ENCODE measurements around the gene CEP152. TPM values are rescaled to one million over a fixed set of nuclear protein-coding genes. Genes with fewer than 3 reads are reported as not detected.

The CEP152 gene
- 82.1 and 159 TPM in 2 replicates for total RNA-seq (2011; cell fraction: chromatin; rRNA removed; ENCODE audit: low replicate concordance)
- 23.8 and 41.8 TPM in 2 replicates for total RNA-seq (2011; cell fraction: nucleolus; rRNA removed)
- total RNA-seq (2011; cell fraction: nucleoplasm; rRNA removed), result 54.3 and 76.0 TPM in 2 replicates
- total RNA-seq (2014; rRNA removed), result 23.6 and 24.0 TPM in 2 replicates
- 43.0 and 52.6 TPM in 2 replicates for total RNA-seq (2014; rRNA removed; fragmentation: Illumina TruSeq; extraction: Trizol)
- 36.2 and 41.1 TPM in 2 replicates for total RNA-seq (2015; rRNA removed; fragmentation: Illumina TruSeq; extraction: Trizol)
- total RNA-seq (2021), result 21.8 and 26.0 TPM in 2 replicates
- 8.1 and 9.9 TPM in 2 replicates for polyA plus RNA-seq (2011; rRNA removed)
- polyA plus RNA-seq (2011; cell fraction: cytosol; rRNA removed), result 3.7 and 5.0 TPM in 2 replicates
- polyA plus RNA-seq (2011; cell fraction: nucleus; rRNA removed), result 31.5 and 33.2 TPM in 2 replicates
- 12.8 and 18.9 TPM in 2 replicates for polyA plus RNA-seq (2012)
- 20.6 and 25.7 TPM in 2 replicates for polyA plus RNA-seq (2014; fragmentation: Illumina TruSeq; extraction: Trizol)
- 10 to 100 TPM; 12.0 to 14.2 TPM for polyA plus RNA-seq (2014; fragmentation: Nextera tagmentation; extraction: Ambion mirVana)
- 19.3 and 39.3 TPM in 2 replicates for polyA plus RNA-seq (2014; rRNA removed)
- polyA minus RNA-seq (2011; rRNA and poly(A)+ RNA removed), result 52.2 and 59.6 TPM in 2 replicates
- 9.7 and 18.1 TPM in 2 replicates for polyA minus RNA-seq (2011; cell fraction: cytosol; rRNA and poly(A)+ RNA removed)
- 58.7 and 94.1 TPM in 2 replicates for polyA minus RNA-seq (2011; cell fraction: nucleus; rRNA and poly(A)+ RNA removed)
- percentile 87 among the genes with signal in this experiment for Bru-seq, nascent RNA
- percentile 90 among the genes with signal in this experiment for BruChase-seq, experiment 1, labeled RNA remaining after a 2-hour chase
- percentile 91 among the genes with signal in this experiment for BruChase-seq, experiment 2, labeled RNA remaining after a 6-hour chase
- long read RNA-seq, experiment 1, full-length matches to known transcripts, result 9 of 57 reads
- long read RNA-seq, experiment 1, partial matches to known transcripts, result 21 of 57 reads
- long read RNA-seq, experiment 1, other reads (novel, unspliced or antisense), result 27 of 57 reads
- long read RNA-seq, experiment 2, partial matches to known transcripts, result 3 of 8 reads
- long read RNA-seq, experiment 2, other reads (novel, unspliced or antisense), result 5 of 8 reads
- long read RNA-seq, experiment 3, partial matches to known transcripts, result 15 of 23 reads
- long read RNA-seq, experiment 3, other reads (novel, unspliced or antisense), result 6 of 23 reads

- no peaks in the 10 kb centered on the region for H3K9me3 ChIP-seq (replicated peaks; ENCODE audit: control insufficient read depth, insufficient read depth, low read depth, low read length)
- in situ Hi-C loops (cut with MboI) (loop anchor here (25.0 kb wide), 1 partner anchor 448 kb away; no protein-coding TSS in a partner anchor), intact Hi-C loops (cut with micrococcal nuclease) (loop anchor here (5.0 kb wide), 1 partner anchor 47 kb away; no protein-coding TSS in a partner anchor)
- H3K4me1 ChIP-seq (replicated peaks in 1 of 2; ENCODE audit: control insufficient read depth in 2 of 2, insufficient read depth in 2 of 2, low read length in 2 of 2), result peaks cover 5 to 8% of the 10 kb centered on the region in 2 experiments; a peak in 3 of 5 replicates
- CTCF ChIA-PET (ENCODE audit: low intra/inter-chr PET ratio), result interaction anchor here (1.1 kb wide), 1 partner anchor 453 kb away, joined by 3 read pairs; no protein-coding TSS in a partner anchor
- peak within 1 kb of the TSS; percentile 80 for H3K4me3 ChIP-seq
- FAIRE-seq (peak; percentile 100), ATAC-seq (peak; percentile 97), DNase-seq (ENCODE audit: extremely low read depth in 1 of 4, low spot score in 3 of 4) (peak; percentile 97 to 100 (median 98))
- no peaks in the 10 kb centered on the region for H4K20me1 ChIP-seq (replicated peaks; ENCODE audit: control insufficient read depth, insufficient read depth, low read length)
- H3K9me1 ChIP-seq (ENCODE audit: control insufficient read depth, insufficient read depth, low read length), result no peaks in the 10 kb centered on the region
- H3K79me2 ChIP-seq (ENCODE audit: control insufficient read depth, insufficient read depth, low read length), result peaks cover 51% of the 10 kb centered on the region
- POLR2A ChIA-PET, result interaction anchor here (0.6 to 1.5 kb wide), 8 partner anchors 8 to 1194 kb away, joined by 3 to 7 read pairs (median 3); no protein-coding TSS in a partner anchor
- peak within 1 kb of the TSS; percentile 96 to 98 for H3K9ac ChIP-seq (ENCODE audit: insufficient read depth in 1 of 2, low read depth in 2 of 2, low read length in 2 of 2)
- H3K27me3 ChIP-seq (ENCODE audit: control insufficient read depth in 2 of 2, insufficient read depth in 2 of 2, low read length in 2 of 2), result no peaks in the 10 kb centered on the region
- TSS peak; percentile 54 for BruUV-seq (replicated peaks)
- peaks cover 6% of the 10 kb centered on the region; the same call in 1 of the 3 replicates for H3K36me3 ChIP-seq (ENCODE audit: control insufficient read depth, insufficient read depth, low read length)
- under 1% methylated on average over 47 of the region's 51 CpGs for WGBS (ENCODE audit: insufficient coverage, low coverage, missing lambda C conversion rate)
- peak within 1 kb of the TSS; percentile 95 for H2AFZ ChIP-seq (ENCODE audit: low read depth, low read length)
- H3K4me2 ChIP-seq (ENCODE audit: insufficient read depth, low read length), result peak within 1 kb of the TSS; percentile 89
- H3K27ac ChIP-seq (ENCODE audit: extremely low read depth, low read depth, low read length), result peak within 1 kb of the TSS; percentile 93
- TF ChIP-seq FOXJ2 (tag; IDR thresholded peaks at IDR 0.05), result no peak
- peak; percentile 57; the same call in 1 of the 2 replicates for TF ChIP-seq FOXP1 (CRISPR knock-in tag; IDR thresholded peaks at IDR 0.05)
- TF ChIP-seq ARNT (IDR thresholded peaks at IDR 0.05), result 0 out of 4 replicates have a peak, but pooled peaks of 1 of the 2 experiments have one; percentile 11
- TF ChIP-seq AFF4 (CRISPR knock-in tag; IDR thresholded peaks at IDR 0.05), result no peak
- no peak for TF ChIP-seq NCOR1 (IDR thresholded peaks at IDR 0.05)
- peak; percentile 88 for TF ChIP-seq CXXC5 (CRISPR knock-in tag; IDR thresholded peaks at IDR 0.05)
- peak; percentile 88 for TF ChIP-seq RBFOX2 (IDR thresholded peaks at IDR 0.05; ENCODE audit: low read depth, low read length)
- peak; percentile 82 for TF ChIP-seq ZBTB7A (IDR thresholded peaks at IDR 0.05; ENCODE audit: borderline replicate concordance, control insufficient read depth, low read depth, low read length)
- TF ChIP-seq PPARD (CRISPR knock-in tag; IDR thresholded peaks at IDR 0.05), result no peak
- TF ChIP-seq ARID2 (IDR thresholded peaks at IDR 0.05), result no peak
These were observed at the start of gene CEP152 for GRCh38 chr15:48810414-48811324. TSS of gene CEP152 (minus strand) at chr15:48811069. CDS start at chr15:48805649, 5,420 bp downstream.
